OCI-M2 (cell line): ENCODE measurements around the gene CD59.
"Not testable (repeated sequence)": the region's sequence is repeated elsewhere in the genome, so short reads cannot be mapped to it uniquely, and the experiment has no call there.

ENCODE experiments used
- DNase-seq: peaks from one replicate; lab custom pipeline; 2025; ENCODE audit not compliant: unreplicated experiment; lab: John Stamatoyannopoulos, UW

The CD59 gene

GRCh38 chr11:33695051-33695566 is 41.1 kb downstream of the CD59 start:
- no peak for DNase-seq

GRCh38 chr11:33694346-33695050 is 41.7 kb downstream of the CD59 start:
- no peak for DNase-seq

- DNase-seq = no peak
Observed at GRCh38 chr11:33692541-33692940, 43.7 kb downstream of the CD59 start.

- no peak for DNase-seq
Observed at GRCh38 chr11:33692013-33692504, 44.2 kb downstream of the CD59 start.

GRCh38 chr11:33691066-33691864 is 45.0 kb downstream of the CD59 start:
- no peak for DNase-seq

GRCh38 chr11:33690290-33691065 is 45.7 kb downstream of the CD59 start:
- DNase-seq = no peak

- no peak for DNase-seq
Observed at GRCh38 chr11:33689501-33689900, 46.7 kb downstream of the CD59 start.

GRCh38 chr11:33689085-33689484 is 47.1 kb downstream of the CD59 start:
- no peak for DNase-seq

GRCh38 chr11:33687733-33688479 is 48.3 kb downstream of the CD59 start:
- DNase-seq = no peak

- no peak for DNase-seq
Observed at GRCh38 chr11:33685082-33685481, 51.1 kb downstream of the CD59 start.

- DNase-seq = no peak
Observed at GRCh38 chr11:33684003-33684706, 52.1 kb downstream of the CD59 start.

GRCh38 chr11:33682446-33682845 is 53.8 kb downstream of the CD59 start:
- DNase-seq = no peak

GRCh38 chr11:33682019-33682418 is 54.2 kb downstream of the CD59 start:
- DNase-seq = no peak

GRCh38 chr11:33678616-33679015 is 57.6 kb downstream of the CD59 start:
- DNase-seq = not testable (repeated sequence)

GRCh38 chr11:33674035-33674814 is 62.0 kb downstream of the CD59 start:
- no peak for DNase-seq

GRCh38 chr11:33672273-33672672 is 64.0 kb downstream of the CD59 start:
- DNase-seq = no peak

GRCh38 chr11:33670250-33671011 is 65.8 kb downstream of the CD59 start:
- DNase-seq = no peak

GRCh38 chr11:33669598-33670249 is 66.5 kb downstream of the CD59 start:
- DNase-seq = no peak
